PC-3 (cell line): Measurements from ENCODE around the gene THSD7A.

Experiments used
- EZH2 ChIP-seq: fragments of 300-600 bp; sonication (generic); IDR thresholded peaks from one replicate; pipeline ENCODE4 v1.6.1; 2017; ENCODE audit warnings: antibody characterized with exemption, mild to moderate bottlenecking, low read length; ENCODE audit not compliant: unreplicated experiment
- EZH2phosphoT487 ChIP-seq: fragments of 300-600 bp; sonication (generic); IDR thresholded peaks from 2 replicates; pipeline ENCODE4 v1.6.1; 2018; ENCODE audit warnings: mild to moderate bottlenecking, antibody characterized with exemption, low read length, borderline replicate concordance
- TF ChIP-seq, protein P1 (sequence below): fragments of 300-600 bp; sonication (generic); conservative IDR thresholded peaks from 2 replicates; pipeline ENCODE4 v1.5.1; 2017; ENCODE audit warnings: antibody characterized with exemption, low read depth, mild to moderate bottlenecking, low read length

DNA sequence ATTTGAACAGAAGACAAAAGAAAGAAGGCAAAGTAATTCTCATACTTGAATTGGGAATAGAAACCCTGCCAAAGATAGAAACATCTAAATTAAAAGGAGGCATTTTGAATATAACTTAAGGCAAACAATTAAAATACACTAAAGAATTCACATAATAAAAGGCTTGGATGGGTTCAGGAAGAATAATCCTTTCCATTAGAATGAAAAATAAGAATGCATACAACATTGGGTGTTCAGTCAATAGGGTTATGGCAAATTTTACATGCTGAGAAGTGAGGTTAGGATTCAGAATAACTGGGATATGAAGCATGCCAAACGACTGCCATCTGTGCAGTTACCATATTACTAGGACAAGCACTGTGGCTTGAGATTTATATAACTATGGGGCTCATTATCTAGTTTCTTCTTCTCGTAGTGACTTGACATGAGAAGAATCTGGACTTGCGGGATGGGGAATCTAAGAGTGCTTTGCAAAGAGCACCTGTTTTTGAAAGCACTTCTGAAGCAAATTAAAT, 326.5 kb downstream of the THSD7A start:
- TF ChIP-seq, protein P1, sequence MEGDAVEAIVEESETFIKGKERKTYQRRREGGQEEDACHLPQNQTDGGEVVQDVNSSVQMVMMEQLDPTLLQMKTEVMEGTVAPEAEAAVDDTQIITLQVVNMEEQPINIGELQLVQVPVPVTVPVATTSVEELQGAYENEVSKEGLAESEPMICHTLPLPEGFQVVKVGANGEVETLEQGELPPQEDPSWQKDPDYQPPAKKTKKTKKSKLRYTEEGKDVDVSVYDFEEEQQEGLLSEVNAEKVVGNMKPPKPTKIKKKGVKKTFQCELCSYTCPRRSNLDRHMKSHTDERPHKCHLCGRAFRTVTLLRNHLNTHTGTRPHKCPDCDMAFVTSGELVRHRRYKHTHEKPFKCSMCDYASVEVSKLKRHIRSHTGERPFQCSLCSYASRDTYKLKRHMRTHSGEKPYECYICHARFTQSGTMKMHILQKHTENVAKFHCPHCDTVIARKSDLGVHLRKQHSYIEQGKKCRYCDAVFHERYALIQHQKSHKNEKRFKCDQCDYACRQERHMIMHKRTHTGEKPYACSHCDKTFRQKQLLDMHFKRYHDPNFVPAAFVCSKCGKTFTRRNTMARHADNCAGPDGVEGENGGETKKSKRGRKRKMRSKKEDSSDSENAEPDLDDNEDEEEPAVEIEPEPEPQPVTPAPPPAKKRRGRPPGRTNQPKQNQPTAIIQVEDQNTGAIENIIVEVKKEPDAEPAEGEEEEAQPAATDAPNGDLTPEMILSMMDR = no peak
- TF ChIP-seq EZH2phosphoT487 (no peak), EZH2 (no peak)
